Measurements from ENCODE around the gene LRRC30. TPM values are rescaled to one million over a fixed set of nuclear protein-coding genes. Genes with fewer than 3 reads are reported as not detected.

The LRRC30 gene
- total RNA-seq, 4 donors from 2014 or later, result 2.1 to 6.2 (median 5.0) TPM

DNA sequence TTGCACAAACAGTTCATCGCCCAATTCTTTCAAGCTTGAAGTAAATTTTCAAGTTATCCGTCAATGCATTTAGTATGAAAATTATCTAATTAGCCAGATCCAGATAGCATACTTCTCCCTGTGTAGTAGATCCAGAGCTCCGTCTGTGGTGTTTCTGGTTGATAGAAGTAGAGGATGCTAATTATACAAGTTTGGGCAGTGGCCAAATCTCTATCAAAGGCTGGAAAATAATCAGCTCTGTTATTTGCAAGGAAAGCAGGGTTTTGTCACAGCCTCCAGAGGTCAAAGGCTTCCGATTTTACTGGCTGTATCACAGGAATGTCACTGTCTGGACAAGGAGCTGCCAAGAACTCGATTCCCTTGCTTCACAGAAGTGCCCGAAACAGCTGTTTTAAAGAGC, 28.6 kb downstream of the LRRC30 start:
- Histone ChIP-seq H3K4me1 (peaks cover 32 to 37% of the 10 kb centered on the region in 2 donors), H3K27me3 (no peaks in the 10 kb centered on the region), H3K27ac (peak overlapping the region; percentile 1 to 58 (median 28)), H3K36me3 (no peaks in the 10 kb centered on the region), H3K4me3 (peak overlapping the region; percentile 4 to 23 (median 13)), H3K9me3 (no peaks in the 10 kb centered on the region)
- intact Hi-C loops (cut with DNase I; ENCODE audit: low total_unique reads) (loop anchor here (5.0 kb wide), 1 partner anchor 37 kb away; no protein-coding TSS in a partner anchor), in situ Hi-C loops (cut with MboI; ENCODE audit: low sequenced_read_pairs in 4 of 4) (loop anchor here in 1 of 4 donors (25.0 kb wide), 1 partner anchor 1128 kb away; no protein-coding TSS in a partner anchor)
- ATAC-seq (peak in 1 of 2 donors; percentile 20), DNase-seq (no peak)
- TF ChIP-seq, protein P1, sequence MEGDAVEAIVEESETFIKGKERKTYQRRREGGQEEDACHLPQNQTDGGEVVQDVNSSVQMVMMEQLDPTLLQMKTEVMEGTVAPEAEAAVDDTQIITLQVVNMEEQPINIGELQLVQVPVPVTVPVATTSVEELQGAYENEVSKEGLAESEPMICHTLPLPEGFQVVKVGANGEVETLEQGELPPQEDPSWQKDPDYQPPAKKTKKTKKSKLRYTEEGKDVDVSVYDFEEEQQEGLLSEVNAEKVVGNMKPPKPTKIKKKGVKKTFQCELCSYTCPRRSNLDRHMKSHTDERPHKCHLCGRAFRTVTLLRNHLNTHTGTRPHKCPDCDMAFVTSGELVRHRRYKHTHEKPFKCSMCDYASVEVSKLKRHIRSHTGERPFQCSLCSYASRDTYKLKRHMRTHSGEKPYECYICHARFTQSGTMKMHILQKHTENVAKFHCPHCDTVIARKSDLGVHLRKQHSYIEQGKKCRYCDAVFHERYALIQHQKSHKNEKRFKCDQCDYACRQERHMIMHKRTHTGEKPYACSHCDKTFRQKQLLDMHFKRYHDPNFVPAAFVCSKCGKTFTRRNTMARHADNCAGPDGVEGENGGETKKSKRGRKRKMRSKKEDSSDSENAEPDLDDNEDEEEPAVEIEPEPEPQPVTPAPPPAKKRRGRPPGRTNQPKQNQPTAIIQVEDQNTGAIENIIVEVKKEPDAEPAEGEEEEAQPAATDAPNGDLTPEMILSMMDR (IDR thresholded peaks at IDR 0.05 in 4 of 5, conservative IDR thresholded peaks at IDR 0.05 in 1 of 5), result no peak
- no peak for TF ChIP-seq POLR2A (IDR thresholded peaks at IDR 0.05)

DNA sequence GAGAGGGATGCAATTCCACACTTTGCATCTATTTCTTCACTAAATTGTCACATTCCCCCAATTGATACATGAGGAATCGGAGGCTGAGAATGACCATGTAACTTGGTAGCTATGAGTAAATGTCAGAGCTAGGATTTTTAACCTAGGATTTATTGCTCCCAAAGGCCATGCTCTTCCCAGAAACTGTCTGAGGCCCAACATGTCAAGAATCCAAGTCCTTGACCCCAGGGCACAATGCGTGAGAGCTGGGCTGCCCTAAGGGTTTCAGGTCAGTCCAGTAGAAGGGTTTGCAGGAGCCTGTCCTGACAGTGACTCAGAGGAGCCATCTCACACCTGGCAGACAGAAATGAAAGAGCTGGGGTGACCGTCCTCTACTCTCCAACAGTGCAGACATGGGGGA, 30.3 kb downstream of the LRRC30 start:
- no peaks in the 10 kb centered on the region for H3K27me3 ChIP-seq
- H3K36me3 ChIP-seq, result no peaks in the 10 kb centered on the region
- in situ Hi-C loops (cut with MboI; ENCODE audit: low sequenced_read_pairs in 4 of 4) (loop anchor here in 1 of 4 donors (25.0 kb wide), 1 partner anchor 1126 kb away; no protein-coding TSS in a partner anchor), intact Hi-C loops (cut with DNase I; ENCODE audit: low total_unique reads) (no loop called here)
- no peaks in the 10 kb centered on the region for H3K9me3 ChIP-seq
- no peak overlapping the region for H3K4me3 ChIP-seq
- ATAC-seq (no peak), DNase-seq (no peak)
- H3K4me1 ChIP-seq, result peaks cover 24 to 27% of the 10 kb centered on the region in 2 donors
- H3K27ac ChIP-seq, result no peak overlapping the region
- TF ChIP-seq, protein P1 (IDR thresholded peaks at IDR 0.05 in 4 of 5, conservative IDR thresholded peaks at IDR 0.05 in 1 of 5), result no peak
- TF ChIP-seq POLR2A (IDR thresholded peaks at IDR 0.05), result no peak

DNA sequence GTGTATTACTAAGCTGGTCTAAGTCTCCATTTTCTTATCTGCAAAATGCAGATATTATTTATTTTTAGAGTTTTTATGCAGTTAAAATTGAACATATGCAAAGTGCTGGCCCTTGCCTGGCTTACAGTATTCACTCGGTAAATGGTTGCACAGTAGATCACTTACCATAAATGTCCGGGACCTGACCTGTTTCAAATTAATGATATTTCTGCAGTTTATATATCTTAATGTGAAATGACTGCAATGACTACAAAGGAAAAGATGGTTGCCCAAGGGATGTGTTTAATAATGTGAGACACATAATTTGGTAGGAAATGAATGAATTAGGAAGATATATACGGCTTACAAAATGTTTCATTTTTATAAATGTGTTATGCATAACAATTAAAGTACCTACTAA, 37.1 kb downstream of the LRRC30 start:
- intact Hi-C loops (cut with DNase I; ENCODE audit: low total_unique reads), result no loop called here
- H3K27me3 ChIP-seq, result no peaks in the 10 kb centered on the region
- TF ChIP-seq, protein P1 (IDR thresholded peaks at IDR 0.05 in 4 of 5, conservative IDR thresholded peaks at IDR 0.05 in 1 of 5), result no peak
- no peak for TF ChIP-seq POLR2A (IDR thresholded peaks at IDR 0.05)
- H3K4me1 ChIP-seq, result peaks cover 0 to 5% of the 10 kb centered on the region in 2 donors
- no peak overlapping the region for H3K27ac ChIP-seq
- no peaks in the 10 kb centered on the region for H3K9me3 ChIP-seq
- in situ Hi-C loops (cut with MboI; ENCODE audit: low sequenced_read_pairs in 4 of 4), result loop anchor here in 1 of 4 donors (25.0 kb wide), 1 partner anchor 1119 kb away; no protein-coding TSS in a partner anchor
- ATAC-seq (no peak), DNase-seq (no peak)
- H3K4me3 ChIP-seq, result no peak overlapping the region
- H3K36me3 ChIP-seq, result no peaks in the 10 kb centered on the region

DNA sequence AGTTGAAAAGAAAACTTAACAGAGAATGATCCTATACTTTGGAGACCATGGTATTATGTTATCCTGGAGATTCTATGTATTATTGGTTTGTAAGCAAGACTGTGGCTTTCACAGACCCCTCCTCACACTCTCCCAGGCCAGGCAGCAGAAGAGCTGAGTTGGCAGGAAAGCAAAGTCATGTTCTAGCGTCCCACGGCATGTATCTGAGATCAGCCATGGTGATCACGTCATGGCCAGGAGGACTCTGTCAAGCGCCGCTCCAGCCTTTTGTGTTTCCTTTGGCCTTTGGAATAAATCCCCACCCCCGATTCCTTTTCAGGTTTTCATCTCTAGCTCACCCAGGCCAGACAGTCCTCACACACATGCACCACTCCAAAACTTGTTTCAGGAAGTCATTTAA, 39.1 kb downstream of the LRRC30 start:
- no peaks in the 10 kb centered on the region for H3K27me3 ChIP-seq
- H3K4me3 ChIP-seq, result no peak overlapping the region
- no peak for ATAC-seq
- TF ChIP-seq, protein P1 (IDR thresholded peaks at IDR 0.05 in 4 of 5, conservative IDR thresholded peaks at IDR 0.05 in 1 of 5), result no peak
- TF ChIP-seq POLR2A (IDR thresholded peaks at IDR 0.05), result no peak
- H3K4me1 ChIP-seq, result peaks cover 0 to 5% of the 10 kb centered on the region in 2 donors
- intact Hi-C loops (cut with DNase I; ENCODE audit: low total_unique reads), result loop anchor here (5.0 to 10.0 kb wide), 3 partner anchors 48 to 1095 kb away; no protein-coding TSS in a partner anchor
- no peak overlapping the region for H3K27ac ChIP-seq
- in situ Hi-C loops (cut with MboI; ENCODE audit: low sequenced_read_pairs in 4 of 4), result loop anchor here in 2 of 4 donors (10.0 to 25.0 kb wide), 2 partner anchors 285 to 1117 kb away; no protein-coding TSS in a partner anchor
- H3K36me3 ChIP-seq, result no peaks in the 10 kb centered on the region
- no peak for DNase-seq
- no peaks in the 10 kb centered on the region for H3K9me3 ChIP-seq
